Measurements from ENCODE around the gene MPV17L2.
"Not testable (repeated sequence)": the region's sequence is repeated elsewhere in the genome, so short reads cannot be mapped to it uniquely, and the experiment has no call there.

The MPV17L2 gene

GRCh38 chr19:18156268-18156667 is 36.8 kb upstream of the MPV17L2 start:
- Mint-ChIP-seq H3K4me1 (peaks cover 29 to 50% of the 10 kb centered on the region in 2 donors), H3K27me3 (no peaks in the 10 kb centered on the region), H3K4me3 (no peak overlapping the region), H3K27ac (no peak overlapping the region), H3K9me3 (no peaks in the 10 kb centered on the region), H3K36me3 (peaks cover 14 to 22% of the 10 kb centered on the region in 2 donors)
- ATAC-seq (replicated peaks): no peak
- no peak for DNase-seq

DNA sequence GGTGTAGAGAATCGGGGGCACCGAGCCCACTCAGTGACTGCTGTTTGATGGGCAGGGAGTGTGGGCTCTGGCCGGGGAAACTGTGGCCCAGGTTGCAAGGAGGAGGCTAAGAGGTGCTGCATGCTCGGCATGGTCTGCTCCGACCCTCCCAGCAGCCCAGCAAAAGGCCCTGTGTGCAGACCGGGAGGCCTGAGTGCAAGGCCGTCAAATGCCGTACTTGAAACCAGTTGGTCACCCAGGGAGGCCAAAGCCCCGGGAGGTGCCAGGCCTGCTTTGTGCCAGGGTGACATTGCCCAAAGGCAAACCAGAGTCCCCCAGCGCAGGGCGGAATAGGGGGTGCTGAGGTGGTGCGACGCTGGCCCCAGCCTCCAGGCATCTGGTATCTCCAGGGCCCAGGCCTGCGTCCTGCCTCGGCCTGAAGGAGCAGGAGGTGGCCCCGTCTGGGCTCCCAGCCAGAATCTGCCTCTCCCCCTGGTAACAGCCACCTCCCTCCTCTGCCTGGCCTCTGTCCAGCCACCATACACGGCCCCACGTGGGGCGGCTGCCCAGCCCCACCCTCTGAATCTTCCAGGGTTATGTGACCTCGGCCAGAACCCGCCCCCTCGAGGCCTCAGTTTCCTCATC is 36.1 kb upstream of the MPV17L2 start:
- no peak overlapping the region for H3K4me3 Mint-ChIP-seq
- H3K36me3 Mint-ChIP-seq: peaks cover 11 to 19% of the 10 kb centered on the region in 2 donors
- ATAC-seq (replicated peaks) (no peak), DNase-seq (no peak)
- H3K9me3 Mint-ChIP-seq: no peaks in the 10 kb centered on the region
- no peaks in the 10 kb centered on the region for H3K27me3 Mint-ChIP-seq
- H3K4me1 Mint-ChIP-seq: peaks cover 31 to 48% of the 10 kb centered on the region in 2 donors
- H3K27ac Mint-ChIP-seq: no peak overlapping the region

DNA sequence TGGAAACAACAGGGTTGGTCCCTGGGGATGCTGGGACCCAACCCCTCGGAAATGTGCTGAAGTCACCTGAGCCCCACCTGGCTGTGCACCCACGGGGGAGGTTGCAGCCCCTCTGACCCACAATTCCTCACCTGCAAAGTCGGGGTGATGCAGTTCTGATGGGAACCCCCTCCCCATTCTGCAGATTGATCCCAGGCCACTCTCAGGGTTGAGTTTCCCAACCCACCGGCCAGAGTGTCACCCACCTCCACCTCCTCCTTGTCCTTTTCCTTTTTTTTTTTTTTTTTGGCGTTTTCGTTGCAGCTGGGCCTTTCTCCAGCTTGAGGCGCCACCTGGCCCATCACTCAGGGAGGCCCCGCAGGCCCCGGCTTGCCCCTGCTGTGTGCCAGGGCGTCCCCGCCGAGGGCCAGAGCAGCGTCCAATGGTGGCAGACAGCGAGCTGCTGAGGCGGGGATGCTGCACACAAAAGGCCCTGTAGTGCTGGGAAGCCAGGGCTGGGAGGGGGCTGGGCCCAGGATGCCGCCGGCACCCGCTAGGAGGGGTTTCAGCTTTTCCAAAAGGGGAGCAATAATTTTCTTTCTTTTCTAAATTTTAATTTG is 35.5 kb upstream of the MPV17L2 start:
- DNase-seq (no peak), ATAC-seq (replicated peaks) (no peak)
- Mint-ChIP-seq H3K9me3 (no peaks in the 10 kb centered on the region), H3K27ac (no peak overlapping the region), H3K4me1 (peaks cover 30 to 44% of the 10 kb centered on the region in 2 donors), H3K27me3 (no peaks in the 10 kb centered on the region), H3K36me3 (peaks cover 11 to 24% of the 10 kb centered on the region in 2 donors), H3K4me3 (no peak overlapping the region)

GRCh38 chr19:18158467-18158866 is 34.6 kb upstream of the MPV17L2 start:
- H3K4me1 Mint-ChIP-seq: peaks cover 32 to 41% of the 10 kb centered on the region in 2 donors
- H3K4me3 Mint-ChIP-seq: no peak overlapping the region
- no peak overlapping the region for H3K27ac Mint-ChIP-seq
- H3K9me3 Mint-ChIP-seq: no peaks in the 10 kb centered on the region
- DNase-seq: no peak
- peaks cover 14 to 30% of the 10 kb centered on the region in 2 donors for H3K36me3 Mint-ChIP-seq
- ATAC-seq (replicated peaks): no peak
- no peaks in the 10 kb centered on the region for H3K27me3 Mint-ChIP-seq

- not testable (repeated sequence) for H3K27ac Mint-ChIP-seq
Measured at GRCh38 chr19:18159059-18159616, 33.9 kb upstream of the MPV17L2 start.

DNA sequence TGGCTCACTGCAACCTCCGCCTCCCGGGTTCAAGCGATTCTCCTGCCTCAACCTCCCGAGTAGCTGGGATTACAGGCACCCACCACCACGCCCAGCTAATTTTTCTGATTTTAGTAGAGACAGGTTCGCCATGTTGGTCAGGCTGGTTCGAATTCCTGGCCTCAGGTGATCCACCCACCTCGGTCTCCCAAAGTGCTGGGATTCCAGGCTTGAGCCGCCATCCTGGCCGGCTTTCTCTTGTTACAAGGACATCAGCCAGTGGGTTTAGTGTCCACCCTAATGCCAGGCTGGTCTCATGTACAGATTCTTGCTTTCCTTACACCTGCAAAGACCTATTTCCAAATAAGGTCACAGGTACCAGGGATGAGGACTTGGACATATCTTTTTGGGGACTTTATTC is 33.2 kb upstream of the MPV17L2 start:
- Mint-ChIP-seq H3K27ac (no peak overlapping the region), H3K36me3 (peaks cover 16 to 32% of the 10 kb centered on the region in 2 donors), H3K9me3 (no peaks in the 10 kb centered on the region), H3K4me3 (no peak overlapping the region), H3K27me3 (no peaks in the 10 kb centered on the region), H3K4me1 (peaks cover 25 to 29% of the 10 kb centered on the region in 2 donors)
- DNase-seq (no peak), ATAC-seq (replicated peaks) (no peak)

More at GRCh38 chr19:18159059-18159616, 33.9 kb upstream of the MPV17L2 start:
- Mint-ChIP-seq H3K36me3 (peaks cover 16 to 32% of the 10 kb centered on the region in 2 donors), H3K4me1 (peaks cover 30 to 36% of the 10 kb centered on the region in 2 donors)
- ATAC-seq (replicated peaks); H3K4me3 Mint-ChIP-seq; H3K9me3 Mint-ChIP-seq; DNase-seq; H3K27me3 Mint-ChIP-seq: not testable (repeated sequence)

DNA sequence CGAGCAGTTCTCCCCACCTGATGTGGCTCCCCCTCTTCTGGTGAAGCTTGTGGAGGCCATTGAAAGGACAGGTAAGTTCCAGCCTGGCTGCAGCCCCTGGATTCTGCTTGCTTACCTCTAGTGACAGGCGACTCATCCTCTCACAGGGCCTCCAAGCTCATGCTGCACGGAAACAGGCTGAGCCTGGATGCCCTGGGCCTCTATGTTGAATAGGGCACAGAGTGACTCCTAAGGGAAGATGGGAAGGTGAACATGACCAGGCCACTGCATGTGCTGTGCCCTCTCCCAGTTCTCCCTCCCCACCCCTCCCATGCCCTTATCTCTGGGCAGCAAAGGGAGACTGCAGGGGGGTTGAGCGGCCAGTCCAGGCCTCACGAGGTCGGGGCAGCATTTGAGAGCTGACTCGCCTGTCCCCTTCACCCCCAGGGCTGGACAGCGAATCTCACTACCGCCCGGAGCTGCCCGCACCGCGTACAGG is 32.5 kb upstream of the MPV17L2 start:
- H3K4me1 Mint-ChIP-seq: peaks cover 23 to 25% of the 10 kb centered on the region in 2 donors
- ATAC-seq (replicated peaks) (peak; percentile 1), DNase-seq (no peak)
- no peaks in the 10 kb centered on the region for H3K27me3 Mint-ChIP-seq
- H3K9me3 Mint-ChIP-seq: no peaks in the 10 kb centered on the region
- H3K4me3 Mint-ChIP-seq: peak overlapping the region; percentile 77 to 80
- H3K36me3 Mint-ChIP-seq: peaks cover 14 to 31% of the 10 kb centered on the region in 2 donors
- H3K27ac Mint-ChIP-seq: peak overlapping the region; percentile 86

DNA sequence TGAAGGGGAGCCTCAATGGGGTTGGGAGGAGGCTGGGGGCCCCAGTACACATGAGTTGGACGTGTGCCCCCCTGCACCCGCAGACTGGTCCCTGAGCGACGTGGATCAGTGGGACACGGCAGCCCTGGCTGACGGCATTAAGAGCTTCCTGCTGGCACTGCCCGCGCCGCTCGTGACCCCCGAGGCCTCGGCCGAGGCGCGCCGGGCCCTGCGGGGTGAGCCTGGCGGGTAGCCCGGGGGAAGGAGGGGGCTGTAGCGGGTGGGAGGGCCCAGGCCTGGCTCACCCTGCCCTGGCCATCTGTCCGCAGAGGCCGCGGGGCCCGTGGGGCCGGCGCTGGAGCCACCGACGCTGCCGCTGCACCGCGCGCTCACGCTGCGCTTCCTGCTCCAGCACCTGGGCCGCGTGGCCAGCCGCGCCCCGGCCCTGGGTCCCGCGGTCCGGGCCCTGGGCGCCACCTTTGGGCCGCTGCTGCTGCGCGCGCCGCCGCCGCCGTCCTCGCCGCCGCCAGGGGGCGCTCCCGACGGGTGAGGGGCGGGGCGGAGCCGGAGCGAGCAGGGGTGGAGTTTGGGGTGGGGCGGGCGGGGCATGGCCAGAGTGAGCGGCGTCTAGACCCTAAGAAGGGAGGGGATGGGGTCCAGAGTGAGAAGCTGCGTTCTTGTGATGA is 31.9 kb upstream of the MPV17L2 start:
- H3K4me3 Mint-ChIP-seq: peak overlapping the region; percentile 77 to 80
- peaks cover 22 to 24% of the 10 kb centered on the region in 2 donors for H3K4me1 Mint-ChIP-seq
- DNase-seq (peak; percentile 73), ATAC-seq (replicated peaks) (peak; percentile 93 to 95)
- H3K27ac Mint-ChIP-seq: peak overlapping the region; percentile 86
- peaks cover 20 to 36% of the 10 kb centered on the region in 2 donors for H3K36me3 Mint-ChIP-seq
- H3K9me3 Mint-ChIP-seq: peaks cover 0 to 1% of the 10 kb centered on the region in 2 donors
- no peaks in the 10 kb centered on the region for H3K27me3 Mint-ChIP-seq

DNA sequence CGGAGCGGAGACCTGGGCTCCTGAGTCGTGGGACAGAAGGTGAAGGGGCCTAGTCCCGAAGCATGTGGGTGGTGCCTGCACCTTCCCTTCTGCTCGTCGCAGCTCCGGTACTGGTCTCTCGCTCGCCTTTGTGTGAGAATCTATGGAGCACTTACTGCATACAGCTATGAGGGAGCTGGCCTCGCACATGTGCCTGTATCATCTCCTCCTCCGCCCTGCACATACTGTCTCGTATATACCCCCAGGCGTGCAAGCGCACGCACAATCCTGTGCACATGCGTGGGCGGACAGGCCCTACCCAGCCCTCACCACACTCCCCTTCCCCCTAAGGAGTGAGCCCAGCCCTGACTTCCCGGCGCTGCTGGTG is 31.4 kb upstream of the MPV17L2 start:
- Mint-ChIP-seq H3K4me1 (peaks cover 17 to 24% of the 10 kb centered on the region in 2 donors), H3K27ac (peak overlapping the region; percentile 47), H3K27me3 (no peaks in the 10 kb centered on the region), H3K36me3 (peaks cover 20 to 36% of the 10 kb centered on the region in 2 donors), H3K4me3 (peak overlapping the region; percentile 51 to 70), H3K9me3 (peaks cover 0 to 1% of the 10 kb centered on the region in 2 donors)
- DNase-seq (no peak), ATAC-seq (replicated peaks) (peak; percentile 12 to 38)

DNA sequence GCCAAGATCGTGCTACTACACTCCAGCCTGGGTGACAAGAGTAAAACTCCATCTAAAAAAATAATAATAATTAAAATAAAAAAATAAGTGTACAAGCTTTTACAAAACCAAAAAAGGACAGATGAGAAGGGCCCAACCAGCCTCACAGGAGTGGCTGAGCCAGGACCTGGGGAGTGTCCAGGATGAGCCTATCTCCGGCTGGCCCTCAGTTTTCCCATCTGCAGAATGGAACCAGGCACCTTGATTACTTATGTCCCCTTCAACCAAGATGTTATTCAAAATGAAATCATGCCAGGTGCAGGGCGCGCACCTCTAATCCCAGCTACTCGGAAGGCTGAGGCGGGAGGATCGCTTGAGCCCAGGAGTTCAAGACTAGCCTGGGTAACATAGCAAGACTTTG is 28.9 kb upstream of the MPV17L2 start:
- ATAC-seq (replicated peaks) (no peak), DNase-seq (no peak)
- Mint-ChIP-seq H3K36me3 (peaks cover 35 to 54% of the 10 kb centered on the region in 2 donors), H3K27ac (no peak overlapping the region), H3K9me3 (peaks cover 0 to 1% of the 10 kb centered on the region in 2 donors), H3K4me1 (peaks cover 22 to 30% of the 10 kb centered on the region in 2 donors), H3K4me3 (no peak overlapping the region), H3K27me3 (no peaks in the 10 kb centered on the region)

DNA sequence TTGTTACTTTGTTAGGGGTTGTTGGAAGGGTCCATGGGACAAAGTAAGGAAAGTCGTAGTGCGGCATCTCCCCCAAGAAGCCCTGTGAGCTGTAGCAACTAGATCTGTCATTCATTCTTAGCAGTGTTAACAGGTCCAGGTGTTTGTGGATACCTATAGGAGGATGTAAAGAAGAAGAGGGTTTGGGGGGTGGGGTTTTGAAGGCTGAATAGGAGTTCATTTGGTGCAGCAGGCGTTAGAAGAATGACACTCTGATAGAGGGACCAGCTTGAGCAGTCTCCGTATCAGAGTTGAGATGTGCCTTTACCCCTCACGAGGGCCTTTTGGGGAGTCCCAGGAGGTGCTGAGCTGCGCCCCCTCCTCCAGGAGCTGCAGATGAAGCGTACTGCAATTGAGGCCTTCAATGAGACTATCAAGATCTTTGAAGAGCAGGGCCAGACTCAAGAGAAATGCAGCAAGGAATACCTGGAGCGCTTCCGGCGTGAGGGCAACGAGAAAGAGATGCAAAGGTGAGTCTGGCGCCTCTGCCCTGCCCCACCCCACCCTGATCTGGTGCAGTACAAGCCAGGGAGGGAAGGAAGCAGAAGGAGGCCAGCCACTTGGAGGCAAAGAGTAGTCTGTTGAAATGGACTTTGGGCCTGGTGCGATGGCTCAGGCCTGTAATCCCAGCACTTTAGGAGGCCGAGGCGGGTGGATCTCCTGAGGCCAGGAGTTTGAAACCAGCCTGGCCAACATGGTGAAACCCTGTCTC is 27.0 kb upstream of the MPV17L2 start:
- Mint-ChIP-seq H3K4me3 (peak overlapping the region in 1 of 2 donors; percentile 34), H3K36me3 (peaks cover 42 to 60% of the 10 kb centered on the region in 2 donors), H3K9me3 (peaks cover 0 to 4% of the 10 kb centered on the region in 2 donors), H3K27ac (no peak overlapping the region), H3K27me3 (no peaks in the 10 kb centered on the region), H3K4me1 (peaks cover 32 to 40% of the 10 kb centered on the region in 2 donors)
- DNase-seq (no peak), ATAC-seq (replicated peaks) (no peak)

DNA sequence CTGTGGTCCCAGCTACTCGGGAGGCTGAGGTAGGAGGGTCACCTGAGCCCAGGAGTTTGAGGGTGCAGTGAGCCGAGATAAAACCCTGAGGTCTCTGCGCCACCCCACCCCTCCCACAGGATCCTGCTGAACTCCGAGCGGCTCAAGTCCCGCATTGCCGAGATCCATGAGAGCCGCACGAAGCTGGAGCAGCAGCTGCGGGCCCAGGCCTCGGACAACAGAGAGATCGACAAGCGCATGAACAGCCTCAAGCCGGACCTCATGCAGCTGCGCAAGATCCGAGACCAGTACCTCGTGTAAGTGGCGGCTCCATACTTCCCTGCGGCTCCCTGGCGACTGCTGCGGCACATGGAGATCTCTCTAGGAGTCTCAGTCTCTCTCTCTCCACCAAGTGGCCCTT is 26.0 kb upstream of the MPV17L2 start:
- no peak for ATAC-seq (replicated peaks)
- H3K27ac Mint-ChIP-seq: no peak overlapping the region
- DNase-seq: no peak
- peaks cover 0 to 4% of the 10 kb centered on the region in 2 donors for H3K9me3 Mint-ChIP-seq
- H3K36me3 Mint-ChIP-seq: peaks cover 43 to 65% of the 10 kb centered on the region in 2 donors
- H3K27me3 Mint-ChIP-seq: no peaks in the 10 kb centered on the region
- H3K4me1 Mint-ChIP-seq: peaks cover 33 to 44% of the 10 kb centered on the region in 2 donors
- no peak overlapping the region for H3K4me3 Mint-ChIP-seq

GRCh38 chr19:18167975-18168645 is 24.9 kb upstream of the MPV17L2 start:
- DNase-seq: peak; percentile 58
- peaks cover 41 to 54% of the 10 kb centered on the region in 2 donors for H3K4me1 Mint-ChIP-seq
- peaks cover 43 to 64% of the 10 kb centered on the region in 2 donors for H3K36me3 Mint-ChIP-seq
- H3K27ac Mint-ChIP-seq: peak overlapping the region; percentile 92
- H3K27me3 Mint-ChIP-seq: no peaks in the 10 kb centered on the region
- peak; percentile 49 to 56 for ATAC-seq (replicated peaks)
- peaks cover 0 to 4% of the 10 kb centered on the region in 2 donors for H3K9me3 Mint-ChIP-seq
- peak overlapping the region; percentile 41 to 48 for H3K4me3 Mint-ChIP-seq
